ENCODE data around the gene PRDM16. TPM values are rescaled to one million over a fixed set of nuclear protein-coding genes. Genes with fewer than 3 reads are reported as not detected.

The PRDM16 gene
- total and polyA plus RNA-seq, 2 of the 13 experiments (the other 11 are each of a cell fraction or from before 2014, with no cell fraction given), result 0.15 to 0.81 TPM

DNA sequence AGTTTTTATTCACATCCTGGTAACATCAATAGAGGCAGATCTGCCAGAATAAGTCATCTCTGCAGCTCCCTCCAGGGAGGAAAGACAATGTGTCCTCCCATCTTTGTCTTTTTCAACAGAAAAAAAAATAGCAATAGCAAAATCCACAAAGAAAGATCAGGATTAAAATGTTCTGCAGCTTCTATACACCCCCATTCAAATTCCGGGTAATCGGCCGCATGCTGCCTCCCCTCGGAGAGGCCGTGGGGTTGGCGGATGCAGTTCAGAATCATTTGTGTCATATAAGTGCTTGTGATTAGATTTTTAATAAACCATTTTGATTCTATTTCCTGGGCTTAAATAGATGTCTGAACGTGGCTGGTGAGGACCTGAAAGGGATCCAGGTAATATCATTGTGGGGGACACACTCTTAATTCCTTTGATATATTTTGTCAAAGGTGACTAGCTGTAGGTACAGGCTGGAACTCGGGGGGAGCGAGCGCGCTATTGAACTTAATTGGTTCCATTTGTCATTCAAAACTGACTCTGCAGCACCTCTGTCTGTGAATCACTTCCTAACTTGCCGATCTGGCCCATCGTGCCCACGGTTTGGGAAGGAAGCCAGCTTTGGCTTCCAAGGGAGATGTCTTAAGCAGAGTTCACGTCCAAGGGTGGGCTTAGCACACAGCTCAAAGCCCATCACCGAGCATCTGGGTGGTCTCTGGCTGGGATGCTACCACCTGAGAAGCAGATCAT is 299.9 kb downstream of the PRDM16 start:
- CTCF ChIA-PET (ENCODE audit: low intra/inter-chr PET ratio, low total read pairs), result no interaction called here
- no peaks in the 10 kb centered on the region for H3K36me3 ChIP-seq (replicated peaks in 1 of 2; ENCODE audit: control insufficient read depth in 1 of 2, insufficient read depth in 2 of 2, low read length in 2 of 2)

DNA sequence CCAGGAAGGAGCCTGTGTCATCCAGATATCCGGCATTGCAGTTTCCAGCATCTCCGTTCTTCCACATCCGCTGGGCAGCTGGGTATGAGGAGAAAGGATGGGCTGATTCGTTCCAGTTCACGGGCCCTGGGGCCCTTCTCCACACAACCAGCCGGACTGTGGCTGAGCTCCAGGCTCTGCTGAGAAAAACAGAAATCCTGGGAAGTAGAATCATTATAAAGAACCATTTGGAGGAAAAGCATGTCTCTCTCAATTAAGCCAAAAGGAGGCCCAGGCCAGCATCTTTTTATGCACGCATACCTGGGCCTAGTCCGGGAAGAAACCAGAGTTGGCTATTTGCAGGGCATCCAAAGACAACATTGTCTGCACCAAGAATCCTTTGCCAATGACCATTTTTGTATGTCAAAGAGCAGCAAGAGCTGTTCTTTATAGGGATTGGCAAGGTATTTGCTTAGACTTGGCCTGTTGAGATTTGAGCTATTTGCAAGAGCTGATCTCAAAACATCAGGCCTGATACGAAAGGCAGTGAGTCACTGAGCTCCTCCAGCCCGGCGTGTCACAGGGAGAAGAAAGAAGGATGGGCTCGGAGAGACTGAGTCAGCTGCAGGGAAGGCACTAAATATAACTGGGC is 300.6 kb downstream of the PRDM16 start:
- in situ Hi-C loops (cut with HindIII; ENCODE audit: extremely low pct_ligation_motif_present, low pct_unique_long_range_greater_than_20kb), result no loop called here
- H3K27ac ChIP-seq (ENCODE audit: extremely low read length, insufficient read depth, low read length), result no peak overlapping the region
- no peak for DNase-seq (ENCODE audit: low spot score)
- peaks cover 16% of the 10 kb centered on the region for H3K4me1 ChIP-seq (ENCODE audit: insufficient read depth, low read length)
- ChIA-PET POLR2A (no interaction called here), CTCF (ENCODE audit: low intra/inter-chr PET ratio, low total read pairs) (no interaction called here)
- no peaks in the 10 kb centered on the region for H3K36me3 ChIP-seq (replicated peaks in 1 of 2; ENCODE audit: control insufficient read depth in 1 of 2, insufficient read depth in 2 of 2, low read length in 2 of 2)
- no peaks in the 10 kb centered on the region for H3K9me3 ChIP-seq (ENCODE audit: low read length)
- no peak overlapping the region for H3K9ac ChIP-seq (ENCODE audit: insufficient read depth, low read depth, low read length)
- BruUV-seq (replicated peaks), result no TSS peak
- H3K4me2 ChIP-seq (ENCODE audit: low read depth, low read length), result no peak overlapping the region
- intact Hi-C loops (cut with micrococcal nuclease; ENCODE audit: unreplicated experiment), result no loop called here
- no peak for FAIRE-seq
- no peaks in the 10 kb centered on the region for H4K20me1 ChIP-seq (ENCODE audit: insufficient read depth, low read length)
- H3K79me2 ChIP-seq (ENCODE audit: insufficient read depth, low read length), result no peaks in the 10 kb centered on the region
- ATAC-seq, result no peak
- H3K27me3 ChIP-seq (ENCODE audit: control insufficient read depth in 1 of 2, insufficient read depth in 2 of 2, low read length in 2 of 2), result peaks cover 2 to 24% of the 10 kb centered on the region in 2 experiments; a peak in 4 of 5 replicates
- no peak overlapping the region for H3K4me3 ChIP-seq (replicated peaks in 1 of 3; ENCODE audit: insufficient read depth in 1 of 3, low read depth in 2 of 3, low read length in 3 of 3)
- WGBS (ENCODE audit: low lambda C conversion rate), result 62% methylated on average over 11 of the region's 12 CpGs
- H2AFZ ChIP-seq (ENCODE audit: low read length), result no peak overlapping the region
- no peak for TF ChIP-seq ZNF441 (CRISPR knock-in tag; IDR thresholded peaks at IDR 0.05; ENCODE audit: borderline replicate concordance)
- TF ChIP-seq, protein P1, sequence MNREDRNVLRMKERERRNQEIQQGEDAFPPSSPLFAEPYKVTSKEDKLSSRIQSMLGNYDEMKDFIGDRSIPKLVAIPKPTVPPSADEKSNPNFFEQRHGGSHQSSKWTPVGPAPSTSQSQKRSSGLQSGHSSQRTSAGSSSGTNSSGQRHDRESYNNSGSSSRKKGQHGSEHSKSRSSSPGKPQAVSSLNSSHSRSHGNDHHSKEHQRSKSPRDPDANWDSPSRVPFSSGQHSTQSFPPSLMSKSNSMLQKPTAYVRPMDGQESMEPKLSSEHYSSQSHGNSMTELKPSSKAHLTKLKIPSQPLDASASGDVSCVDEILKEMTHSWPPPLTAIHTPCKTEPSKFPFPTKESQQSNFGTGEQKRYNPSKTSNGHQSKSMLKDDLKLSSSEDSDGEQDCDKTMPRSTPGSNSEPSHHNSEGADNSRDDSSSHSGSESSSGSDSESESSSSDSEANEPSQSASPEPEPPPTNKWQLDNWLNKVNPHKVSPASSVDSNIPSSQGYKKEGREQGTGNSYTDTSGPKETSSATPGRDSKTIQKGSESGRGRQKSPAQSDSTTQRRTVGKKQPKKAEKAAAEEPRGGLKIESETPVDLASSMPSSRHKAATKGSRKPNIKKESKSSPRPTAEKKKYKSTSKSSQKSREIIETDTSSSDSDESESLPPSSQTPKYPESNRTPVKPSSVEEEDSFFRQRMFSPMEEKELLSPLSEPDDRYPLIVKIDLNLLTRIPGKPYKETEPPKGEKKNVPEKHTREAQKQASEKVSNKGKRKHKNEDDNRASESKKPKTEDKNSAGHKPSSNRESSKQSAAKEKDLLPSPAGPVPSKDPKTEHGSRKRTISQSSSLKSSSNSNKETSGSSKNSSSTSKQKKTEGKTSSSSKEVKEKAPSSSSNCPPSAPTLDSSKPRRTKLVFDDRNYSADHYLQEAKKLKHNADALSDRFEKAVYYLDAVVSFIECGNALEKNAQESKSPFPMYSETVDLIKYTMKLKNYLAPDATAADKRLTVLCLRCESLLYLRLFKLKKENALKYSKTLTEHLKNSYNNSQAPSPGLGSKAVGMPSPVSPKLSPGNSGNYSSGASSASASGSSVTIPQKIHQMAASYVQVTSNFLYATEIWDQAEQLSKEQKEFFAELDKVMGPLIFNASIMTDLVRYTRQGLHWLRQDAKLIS (CRISPR knock-in tag; IDR thresholded peaks at IDR 0.05), result no peak
- TF ChIP-seq NFYB (CRISPR knock-in tag; IDR thresholded peaks at IDR 0.05), result no peak
- no peak for TF ChIP-seq ZFP36 (IDR thresholded peaks at IDR 0.05; ENCODE audit: borderline replicate concordance, low read depth, low read length, partially characterized antibody)
- no peak for TF ChIP-seq ZNF460 (CRISPR knock-in tag; IDR thresholded peaks at IDR 0.05; ENCODE audit: borderline replicate concordance)
- TF ChIP-seq MED1 (CRISPR knock-in tag; IDR thresholded peaks at IDR 0.05), result no peak
- TF ChIP-seq MED8 (CRISPR knock-in tag; IDR thresholded peaks at IDR 0.05; ENCODE audit: insufficient replicate concordance), result no peak
- TF ChIP-seq MAZ (IDR thresholded peaks at IDR 0.05; ENCODE audit: borderline replicate concordance, low read depth, low read length), result no peak
- no peak for TF ChIP-seq MAZ (CRISPR knock-in tag; IDR thresholded peaks at IDR 0.05; ENCODE audit: low read depth)
- TF ChIP-seq ZNF605 (CRISPR knock-in tag; IDR thresholded peaks at IDR 0.05), result no peak

More for the DNA sequence above, 299.9 kb downstream of the PRDM16 start:
- FAIRE-seq (no peak), ATAC-seq (no peak), DNase-seq (ENCODE audit: low spot score) (no peak)
- no peaks in the 10 kb centered on the region for H4K20me1 ChIP-seq (ENCODE audit: insufficient read depth, low read length)
- H3K79me2 ChIP-seq (ENCODE audit: insufficient read depth, low read length), result no peaks in the 10 kb centered on the region
- H3K4me3 ChIP-seq (replicated peaks in 1 of 3; ENCODE audit: insufficient read depth in 1 of 3, low read depth in 2 of 3, low read length in 3 of 3), result no peak overlapping the region
- H3K27ac ChIP-seq (ENCODE audit: extremely low read length, insufficient read depth, low read length), result no peak overlapping the region
- POLR2A ChIA-PET, result interaction anchor here (0.6 kb wide), 1 partner anchor 15 kb away, joined by 3 read pairs; no protein-coding TSS in a partner anchor
- H3K9me3 ChIP-seq (ENCODE audit: low read length), result no peaks in the 10 kb centered on the region
- in situ Hi-C loops (cut with HindIII; ENCODE audit: extremely low pct_ligation_motif_present, low pct_unique_long_range_greater_than_20kb), result no loop called here
- BruUV-seq (replicated peaks), result no TSS peak
- H3K27me3 ChIP-seq (ENCODE audit: control insufficient read depth in 1 of 2, insufficient read depth in 2 of 2, low read length in 2 of 2), result peaks cover 3 to 27% of the 10 kb centered on the region in 2 experiments; a peak in 4 of 5 replicates
- intact Hi-C loops (cut with micrococcal nuclease; ENCODE audit: unreplicated experiment), result no loop called here
- no peak overlapping the region for H3K4me2 ChIP-seq (ENCODE audit: low read depth, low read length)
- H2AFZ ChIP-seq (ENCODE audit: low read length), result no peak overlapping the region
- 66% methylated on average over 15 of the region's 16 CpGs for WGBS (ENCODE audit: low lambda C conversion rate)
- peaks cover 16% of the 10 kb centered on the region for H3K4me1 ChIP-seq (ENCODE audit: insufficient read depth, low read length)
- no peak overlapping the region for H3K9ac ChIP-seq (ENCODE audit: insufficient read depth, low read depth, low read length)
- TF ChIP-seq, protein P2, sequence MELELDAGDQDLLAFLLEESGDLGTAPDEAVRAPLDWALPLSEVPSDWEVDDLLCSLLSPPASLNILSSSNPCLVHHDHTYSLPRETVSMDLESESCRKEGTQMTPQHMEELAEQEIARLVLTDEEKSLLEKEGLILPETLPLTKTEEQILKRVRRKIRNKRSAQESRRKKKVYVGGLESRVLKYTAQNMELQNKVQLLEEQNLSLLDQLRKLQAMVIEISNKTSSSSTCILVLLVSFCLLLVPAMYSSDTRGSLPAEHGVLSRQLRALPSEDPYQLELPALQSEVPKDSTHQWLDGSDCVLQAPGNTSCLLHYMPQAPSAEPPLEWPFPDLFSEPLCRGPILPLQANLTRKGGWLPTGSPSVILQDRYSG (CRISPR knock-in tag; IDR thresholded peaks at IDR 0.05), result no peak
- TF ChIP-seq ZSCAN22 (CRISPR knock-in tag; IDR thresholded peaks at IDR 0.05), result no peak
- no peak for TF ChIP-seq ZNF720 (CRISPR knock-in tag; IDR thresholded peaks at IDR 0.05)
- no peak for TF ChIP-seq NR3C1 (CRISPR knock-in tag; IDR thresholded peaks at IDR 0.05)
